CD4-positive, alpha-beta T cell treated with Interleukin-1 beta for 1 hour (primary cell): ENCODE data around the gene RTL10.
"Not testable (repeated sequence)": the region's sequence is repeated elsewhere in the genome, so short reads cannot be mapped to it uniquely, and the experiment has no call there.

Experiments used
- DNase-seq, 2 donors: peaks; one replicate each; pipeline ENCODE4 v3.0.0-alpha.2; 2020 to 2022

Gene RTL10

DNA sequence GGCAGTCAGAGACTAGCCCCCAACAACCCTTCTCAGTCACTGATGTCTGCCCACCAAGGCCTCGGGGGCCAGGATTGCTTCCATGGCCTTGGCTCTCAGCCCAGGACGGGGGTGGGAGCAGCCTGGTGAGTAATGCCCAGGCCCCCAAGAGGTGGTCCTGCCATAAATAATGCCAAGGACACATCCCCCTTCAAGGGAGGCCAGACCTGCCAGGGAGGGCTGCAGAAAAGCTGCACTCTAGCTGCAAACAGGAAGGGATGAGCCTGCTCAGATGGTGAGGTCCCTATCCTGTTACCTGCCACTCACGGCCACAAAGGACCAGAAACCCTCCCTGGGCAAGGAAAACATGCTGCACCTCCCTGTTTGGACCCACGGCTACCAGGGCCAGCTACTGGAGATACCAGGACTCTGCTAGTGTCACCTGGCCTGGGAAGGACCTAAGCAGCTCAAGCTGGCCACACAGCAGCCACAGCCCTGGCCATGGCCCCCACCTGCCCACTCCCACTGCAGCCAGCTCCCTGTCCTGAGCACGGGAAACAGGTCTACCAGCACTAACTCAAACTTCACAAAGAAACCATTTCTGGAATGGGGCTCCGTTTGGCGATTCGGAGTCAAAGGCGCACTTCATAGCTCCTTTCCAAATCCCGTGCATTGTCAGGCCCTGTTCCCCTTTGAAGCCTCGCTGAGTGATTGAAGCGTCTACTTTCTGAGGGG lies 12.1 kb downstream of the RTL10 start:
- DNase-seq: no peak

- no peak for DNase-seq
These were observed 12.9 kb downstream of the RTL10 start for GRCh38 chr22:19841641-19842392.

DNA sequence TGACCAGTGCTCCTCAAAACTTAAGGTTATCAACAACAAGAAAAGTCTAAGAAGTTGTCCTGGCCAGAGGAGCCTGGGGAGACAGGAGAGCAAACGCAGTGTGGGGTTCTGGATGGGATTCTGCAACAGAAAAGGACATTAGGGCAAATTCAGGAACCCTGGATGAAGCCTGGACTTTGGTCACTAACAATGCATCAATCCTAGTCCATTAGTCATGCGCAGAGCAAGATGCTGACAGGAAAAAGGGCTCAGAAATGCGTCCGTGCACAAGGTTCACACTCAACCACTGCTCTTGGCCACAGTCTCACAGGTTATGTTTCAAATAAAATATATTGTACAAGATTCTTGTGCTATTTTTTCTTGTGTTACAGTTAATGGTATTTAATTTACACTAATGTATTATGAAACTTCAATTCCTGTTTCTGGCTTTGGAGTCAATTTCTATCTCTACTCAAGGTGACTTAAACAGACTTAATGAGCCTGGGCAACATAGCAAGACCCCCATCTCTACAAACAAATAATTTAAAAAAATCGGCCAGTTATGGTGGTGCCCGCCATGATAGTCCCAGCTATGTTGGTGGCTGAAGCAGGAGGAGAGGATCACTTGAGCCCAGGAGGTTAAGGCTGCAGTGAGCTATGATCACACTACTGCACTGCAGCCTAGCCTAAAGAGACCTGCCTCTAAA lies 13.6 kb downstream of the RTL10 start:
- no peak for DNase-seq

DNA sequence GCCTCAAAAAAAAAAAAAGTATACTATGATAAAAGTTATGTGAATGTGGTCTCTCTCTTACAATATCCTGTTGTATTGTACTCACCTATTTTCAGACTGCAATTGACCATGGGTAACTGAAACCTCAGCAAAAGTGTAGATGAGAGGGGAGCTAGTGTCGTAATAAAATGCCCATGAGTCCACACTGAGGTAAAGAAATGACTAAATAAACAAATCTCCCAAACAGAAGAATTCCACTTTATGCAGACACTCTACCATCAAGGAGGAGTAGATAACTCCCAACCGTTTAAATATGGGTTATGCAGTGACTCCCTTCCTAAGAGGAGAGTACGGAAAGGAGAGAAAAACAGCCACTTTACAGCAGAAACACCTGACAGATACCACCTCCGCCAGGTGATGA lies 14.6 kb downstream of the RTL10 start:
- DNase-seq: no peak

DNA sequence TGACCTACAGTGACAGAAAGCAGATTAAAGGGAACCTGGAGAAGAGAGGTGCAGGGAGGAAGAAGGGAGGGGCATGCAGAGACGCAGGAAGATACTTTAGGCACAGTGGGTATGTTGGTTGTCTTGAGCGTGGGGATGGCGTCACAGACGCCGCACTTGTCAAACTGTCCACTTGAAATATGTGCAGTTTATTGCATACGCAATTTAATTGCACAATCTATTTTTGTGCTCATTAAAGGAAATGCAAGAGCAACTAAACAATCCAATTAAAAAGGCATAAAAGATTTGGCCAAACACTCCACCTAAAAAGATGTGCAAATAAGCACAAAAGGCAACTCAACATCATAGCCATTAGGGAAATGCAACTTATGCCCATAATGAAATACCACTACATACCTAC lies 16.8 kb downstream of the RTL10 start:
- DNase-seq: no peak

DNA sequence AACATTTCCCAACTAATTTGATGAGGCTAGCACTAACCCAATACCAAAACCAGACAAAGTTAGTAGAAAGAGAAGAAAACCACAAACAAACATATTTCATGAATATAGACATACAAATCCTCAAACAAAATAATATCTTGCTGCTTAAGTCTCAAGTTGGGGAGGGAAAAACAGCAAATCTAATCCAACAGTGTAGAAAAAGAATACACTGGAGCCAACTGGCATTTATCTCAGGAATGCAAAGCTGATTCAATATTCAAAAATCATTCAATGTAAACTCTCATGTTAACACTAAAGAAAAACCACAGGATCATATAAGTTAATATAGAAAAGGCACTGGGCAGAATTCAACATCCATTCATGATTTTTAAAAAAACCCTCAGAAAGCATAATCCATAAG lies 18.2 kb downstream of the RTL10 start:
- DNase-seq: no peak

DNA sequence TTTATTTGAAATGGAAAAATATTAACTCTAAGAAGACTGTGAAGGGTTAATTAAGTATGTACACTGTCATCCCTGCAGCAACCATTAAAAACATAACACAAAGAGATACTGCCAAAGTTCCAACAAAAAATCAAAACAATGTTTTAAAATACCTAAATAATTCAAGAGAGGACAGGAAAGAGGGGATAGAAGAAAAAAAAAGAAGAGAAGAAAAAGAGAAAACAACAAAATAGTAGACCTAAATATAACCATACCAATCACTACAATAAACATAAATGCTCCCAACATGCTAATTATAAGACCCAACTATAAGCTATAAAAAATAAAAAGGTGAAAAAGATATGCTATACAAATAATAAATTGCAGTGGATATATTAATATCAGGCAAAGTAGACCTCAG lies 20.1 kb downstream of the RTL10 start:
- DNase-seq: no peak

DNA sequence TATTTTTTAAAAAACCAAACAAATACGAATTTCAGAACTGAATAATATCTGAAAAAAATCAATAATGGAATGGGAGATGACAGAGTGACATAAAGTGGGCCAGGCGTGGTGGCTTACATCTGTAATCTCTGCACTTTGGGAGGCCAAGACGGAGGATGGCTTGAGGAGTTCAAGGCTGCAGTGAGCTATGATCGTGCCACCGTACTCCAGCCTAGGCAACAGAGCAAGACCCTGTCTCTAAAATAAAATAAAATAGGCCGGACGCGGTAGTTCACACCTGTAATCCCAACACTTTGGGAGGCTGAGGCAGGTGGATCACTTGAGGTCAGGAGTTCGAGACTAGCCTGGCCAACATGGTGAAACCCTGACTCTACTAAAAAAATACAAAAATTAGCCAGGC lies 21.3 kb downstream of the RTL10 start:
- DNase-seq: not testable (repeated sequence)

DNA sequence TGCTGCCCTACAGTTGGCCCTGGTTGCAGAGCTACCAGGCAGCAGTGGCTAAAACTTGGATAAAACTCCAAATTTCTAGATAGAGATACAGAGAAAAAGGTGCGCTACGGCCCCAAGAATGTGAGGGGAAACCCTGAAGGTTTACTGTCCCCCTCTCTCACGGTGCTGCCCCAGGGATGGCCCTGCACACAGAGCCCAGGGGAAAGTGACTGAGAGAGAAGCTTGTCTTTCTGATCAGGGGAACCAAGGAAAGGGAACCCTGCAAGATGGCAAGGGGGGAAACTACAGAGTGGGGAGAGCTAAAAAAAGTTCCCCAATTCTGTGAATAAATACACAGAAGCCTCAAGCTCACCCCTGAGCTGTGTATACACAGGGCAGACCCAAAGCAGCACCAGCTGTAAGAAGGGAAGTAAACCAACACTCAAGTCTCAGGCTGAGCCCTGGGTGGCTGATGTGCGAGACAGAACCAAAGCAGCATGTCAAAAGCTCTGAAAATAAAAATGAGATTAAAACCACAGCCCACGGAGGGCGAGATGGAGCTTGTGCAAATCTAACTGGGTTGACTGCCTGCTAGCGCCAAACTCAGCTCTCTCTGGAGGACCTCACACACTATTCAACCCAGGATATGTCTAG lies 22.1 kb downstream of the RTL10 start:
- DNase-seq: no peak

- not testable (repeated sequence) for DNase-seq
These were observed 22.7 kb downstream of the RTL10 start for GRCh38 chr22:19831979-19832378.

- DNase-seq: no peak
These were observed 23.7 kb downstream of the RTL10 start for GRCh38 chr22:19831016-19831415.

GRCh38 chr22:19828035-19828401 lies 26.7 kb downstream of the RTL10 start:
- no peak for DNase-seq

- no peak for DNase-seq
These were observed 27.2 kb downstream of the RTL10 start for GRCh38 chr22:19827341-19828034.

- no peak for DNase-seq
These were observed 28.1 kb downstream of the RTL10 start for GRCh38 chr22:19826619-19826950.

- no peak for DNase-seq
These were observed 28.6 kb downstream of the RTL10 start for GRCh38 chr22:19825904-19826618.

DNA sequence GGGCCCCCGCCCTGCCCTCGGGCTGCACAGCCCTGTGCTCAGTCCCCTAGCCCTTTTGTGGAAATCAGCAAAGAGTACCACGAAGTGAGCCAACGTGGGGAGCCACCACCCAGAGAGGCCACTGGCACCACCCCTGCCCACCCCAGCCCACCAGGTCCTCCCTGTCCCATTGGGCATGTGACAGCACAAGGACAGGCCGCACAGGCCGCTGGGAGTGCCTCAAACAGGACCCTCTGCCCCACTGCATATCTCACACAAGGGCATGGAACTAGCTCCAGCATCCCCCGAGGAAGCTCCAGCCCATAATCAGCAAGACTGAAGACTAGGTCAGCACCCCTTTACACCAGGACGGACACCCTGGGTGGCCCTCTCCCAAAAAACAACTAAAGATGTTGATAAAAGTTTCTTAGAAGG lies 29.7 kb downstream of the RTL10 start:
- no peak for DNase-seq

DNA sequence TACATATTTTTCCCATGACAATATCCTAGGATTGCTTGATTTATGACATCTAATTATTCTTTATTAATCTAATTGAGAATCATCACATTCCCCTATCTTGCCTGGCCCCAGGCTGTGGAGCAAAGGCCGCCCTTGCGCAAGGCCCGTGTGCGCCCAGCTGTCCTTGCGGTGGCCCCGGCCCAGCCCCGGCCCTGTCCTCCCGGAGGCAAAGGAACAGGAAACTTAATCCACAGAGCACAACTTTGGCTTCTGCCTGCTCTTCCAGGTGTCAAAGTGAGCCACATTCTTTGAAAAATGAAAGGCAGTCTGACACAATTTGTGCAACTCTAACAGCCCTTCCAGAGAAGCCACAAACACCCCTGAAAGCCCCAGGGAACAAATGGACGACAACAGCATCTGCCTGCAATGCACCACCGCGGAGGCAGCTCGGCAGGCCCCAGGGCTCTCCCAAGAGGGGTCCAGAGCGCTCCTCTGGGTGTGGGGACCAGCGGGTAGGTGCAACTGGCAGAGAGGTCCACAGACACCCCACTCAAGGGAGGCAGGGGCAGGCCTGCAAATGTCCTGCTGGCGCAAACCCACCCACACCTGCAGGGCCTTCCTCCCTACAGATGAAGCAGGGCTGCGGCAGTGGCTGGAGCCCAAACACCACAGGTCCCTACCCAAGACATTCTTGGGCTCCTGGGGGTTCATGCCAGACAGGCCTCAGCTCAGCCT lies 30.3 kb downstream of the RTL10 start:
- DNase-seq: no peak

DNA sequence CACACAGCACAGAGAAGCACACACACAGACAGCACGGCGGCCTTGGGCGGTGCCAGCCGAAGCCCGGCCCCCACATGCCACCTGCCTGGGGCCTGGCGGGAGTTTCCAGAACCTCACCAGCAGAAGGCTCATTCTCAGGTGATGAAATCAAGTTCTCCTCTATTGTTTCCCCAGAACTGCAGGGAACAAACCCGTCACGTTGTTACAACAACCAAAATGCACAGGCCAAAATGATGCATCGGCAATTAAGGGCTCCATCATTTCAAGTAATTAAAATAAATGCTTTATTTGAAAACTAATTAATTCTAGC lies 30.8 kb downstream of the RTL10 start:
- no peak for DNase-seq

- DNase-seq: no peak
These were observed 31.3 kb downstream of the RTL10 start for GRCh38 chr22:19823191-19823901.

- no peak for DNase-seq
These were observed 32.2 kb downstream of the RTL10 start for GRCh38 chr22:19822301-19823117.
